ENCODE data around the gene THUMPD2.

Gene THUMPD2

DNA sequence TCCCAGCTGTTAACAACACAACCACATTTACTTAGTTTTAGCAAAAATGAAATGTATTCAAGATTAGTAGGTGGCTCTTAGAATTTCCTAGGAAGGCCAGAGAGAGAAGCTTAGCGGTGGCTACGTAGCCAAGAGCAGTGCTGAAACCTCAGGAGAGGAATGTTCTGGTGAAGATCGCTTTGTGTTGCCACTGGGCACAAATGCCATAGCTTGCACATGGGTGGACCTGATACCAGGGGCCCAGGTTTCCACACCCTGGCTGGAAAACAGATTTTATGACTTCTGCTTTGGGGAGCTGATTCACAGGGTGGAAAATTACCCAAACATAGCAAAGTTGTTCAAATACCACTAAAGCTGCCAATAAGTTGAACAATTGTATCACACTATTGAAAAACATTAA is 43.4 kb downstream of the THUMPD2 start:
- FAIRE-seq, result no peak
- TF ChIP-seq, protein P1, sequence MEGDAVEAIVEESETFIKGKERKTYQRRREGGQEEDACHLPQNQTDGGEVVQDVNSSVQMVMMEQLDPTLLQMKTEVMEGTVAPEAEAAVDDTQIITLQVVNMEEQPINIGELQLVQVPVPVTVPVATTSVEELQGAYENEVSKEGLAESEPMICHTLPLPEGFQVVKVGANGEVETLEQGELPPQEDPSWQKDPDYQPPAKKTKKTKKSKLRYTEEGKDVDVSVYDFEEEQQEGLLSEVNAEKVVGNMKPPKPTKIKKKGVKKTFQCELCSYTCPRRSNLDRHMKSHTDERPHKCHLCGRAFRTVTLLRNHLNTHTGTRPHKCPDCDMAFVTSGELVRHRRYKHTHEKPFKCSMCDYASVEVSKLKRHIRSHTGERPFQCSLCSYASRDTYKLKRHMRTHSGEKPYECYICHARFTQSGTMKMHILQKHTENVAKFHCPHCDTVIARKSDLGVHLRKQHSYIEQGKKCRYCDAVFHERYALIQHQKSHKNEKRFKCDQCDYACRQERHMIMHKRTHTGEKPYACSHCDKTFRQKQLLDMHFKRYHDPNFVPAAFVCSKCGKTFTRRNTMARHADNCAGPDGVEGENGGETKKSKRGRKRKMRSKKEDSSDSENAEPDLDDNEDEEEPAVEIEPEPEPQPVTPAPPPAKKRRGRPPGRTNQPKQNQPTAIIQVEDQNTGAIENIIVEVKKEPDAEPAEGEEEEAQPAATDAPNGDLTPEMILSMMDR (IDR thresholded peaks at IDR 0.05; ENCODE audit: insufficient read depth, missing control alignments), result no peak
- no peak for DNase-seq (ENCODE audit: insufficient read length, low spot score)

DNA sequence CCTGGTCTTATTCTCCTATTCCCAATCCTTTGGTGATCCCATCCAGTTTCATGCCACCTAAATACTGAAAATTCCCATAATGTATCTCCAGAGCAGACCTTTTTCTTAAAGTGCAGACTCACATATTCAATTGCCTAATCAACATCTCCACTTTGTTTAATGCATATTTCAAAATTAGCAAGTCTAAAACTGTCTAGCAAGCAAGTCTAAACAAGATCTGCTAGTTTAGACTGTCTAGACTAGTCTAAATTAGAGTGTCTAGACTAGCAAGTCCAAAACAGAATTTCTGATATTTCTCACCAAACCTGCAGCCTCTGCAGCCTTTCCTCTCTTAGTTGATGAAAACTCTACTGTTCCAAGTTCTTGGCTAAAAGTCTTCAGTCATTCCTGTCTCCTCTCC is 44.6 kb downstream of the THUMPD2 start:
- TF ChIP-seq, protein P1 (IDR thresholded peaks at IDR 0.05; ENCODE audit: insufficient read depth, missing control alignments), result no peak
- DNase-seq (ENCODE audit: insufficient read length, low spot score) (no peak), FAIRE-seq (no peak)

GRCh38 chr2:39733070-39733674 is 45.9 kb downstream of the THUMPD2 start:
- TF ChIP-seq, protein P1 (IDR thresholded peaks at IDR 0.05; ENCODE audit: insufficient read depth, missing control alignments), result no peak
- FAIRE-seq (no peak), DNase-seq (ENCODE audit: insufficient read length, low spot score) (no peak)

- DNase-seq (ENCODE audit: insufficient read length, low spot score) (no peak), FAIRE-seq (no peak)
- TF ChIP-seq, protein P1 (IDR thresholded peaks at IDR 0.05; ENCODE audit: insufficient read depth, missing control alignments), result no peak
Observed at GRCh38 chr2:39732482-39732881, 46.6 kb downstream of the THUMPD2 start.

DNA sequence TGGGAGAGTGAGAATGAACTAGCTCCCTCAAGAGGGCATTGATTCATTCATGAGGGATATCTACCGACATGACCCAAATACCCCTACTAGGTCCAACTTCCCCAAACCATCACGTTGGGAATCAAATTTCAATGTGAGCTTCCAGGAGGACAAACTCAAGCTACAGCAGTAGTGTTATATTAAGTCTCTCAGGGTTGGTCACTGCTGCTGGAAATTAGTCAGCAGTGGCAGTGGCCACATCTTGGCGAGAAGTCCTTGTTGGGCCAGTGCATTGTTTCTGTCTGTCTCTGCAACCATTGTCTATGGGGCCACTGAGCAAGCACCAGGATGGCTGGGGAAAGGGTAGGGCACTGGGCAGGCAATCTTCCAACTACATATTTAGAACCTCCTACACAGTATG is 47.5 kb downstream of the THUMPD2 start:
- no peak for DNase-seq (ENCODE audit: insufficient read length, low spot score)
- FAIRE-seq, result no peak
- TF ChIP-seq, protein P1 (IDR thresholded peaks at IDR 0.05; ENCODE audit: insufficient read depth, missing control alignments), result no peak

GRCh38 chr2:39730685-39731302 is 48.3 kb downstream of the THUMPD2 start:
- DNase-seq (ENCODE audit: insufficient read length, low spot score) (no peak), FAIRE-seq (no peak)
- TF ChIP-seq, protein P1 (IDR thresholded peaks at IDR 0.05; ENCODE audit: insufficient read depth, missing control alignments), result peak; percentile 31

- FAIRE-seq, result no peak
- TF ChIP-seq, protein P1 (IDR thresholded peaks at IDR 0.05; ENCODE audit: insufficient read depth, missing control alignments), result no peak
- no peak for DNase-seq (ENCODE audit: insufficient read length, low spot score)
Observed at GRCh38 chr2:39730276-39730675, 48.8 kb downstream of the THUMPD2 start.

Measured in D721Med (cell line).